Endometrial microvascular endothelial cells (primary cell): ENCODE results near the gene HES6. TPM values are rescaled to one million over a fixed set of nuclear protein-coding genes. Genes with fewer than 3 reads are reported as not detected.

Source experiments
- in situ Hi-C: cut with HindIII; loops from 2 replicates; pipeline ENCODE4 v1.10.0; 2017; ENCODE audit warnings: low sequenced_read_pairs, low pct_unique_long_range_greater_than_20kb; ENCODE audit errors: inconsistent ontology term
- total RNA-seq: library from RNA; depleted of rRNA; stranded (reverse); fragments of >200 nt; gene quantifications from one replicate; pipeline ENCODE4 v1.2.3, GENCODE V29; 2015; ENCODE audit errors: inconsistent ontology term

The HES6 gene
- total RNA-seq: 1.1 TPM

- in situ Hi-C loops: no loop called here
Observed at GRCh38 chr2:238239863-238240756, at the start of gene HES6. HES6 (minus strand) TSS chr2:238240038; CDS start chr2:238239905, 133 bp downstream.

- in situ Hi-C loops: no loop called here
Observed at GRCh38 chr2:238289574-238289973, 49.7 kb upstream of the HES6 start.

GRCh38 chr2:238288650-238289573 lies 49.1 kb upstream of the HES6 start:
- in situ Hi-C loops: no loop called here

GRCh38 chr2:238287737-238288649 lies 48.2 kb upstream of the HES6 start, which contains the start of gene PER2:
PER2 (minus strand) TSS chr2:238288610; CDS start chr2:238277936, 10,674 bp downstream.
- in situ Hi-C loops: no loop called here

- in situ Hi-C loops: no loop called here
Observed at GRCh38 chr2:238286987-238287736, 47.3 kb upstream of the HES6 start.

DNA sequence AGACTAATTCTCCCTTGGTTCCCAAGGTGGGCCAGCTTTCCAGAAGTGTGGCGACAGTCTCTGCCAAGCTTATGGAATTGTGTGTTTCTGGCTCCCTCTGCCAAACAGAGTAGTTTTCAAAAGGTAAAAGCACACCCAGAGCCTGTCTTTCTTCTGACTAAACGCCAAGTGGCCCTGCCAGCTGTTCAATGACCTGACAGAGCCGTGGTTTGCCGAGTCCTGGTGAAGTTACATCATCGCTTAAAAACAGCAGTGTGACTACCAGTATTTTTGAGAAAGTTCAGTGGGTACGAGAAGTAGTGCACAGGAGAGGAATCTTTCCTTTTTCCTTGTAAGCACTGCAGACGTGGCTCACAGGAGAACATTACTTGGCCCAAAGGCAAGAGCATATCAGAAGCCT lies 46.7 kb upstream of the HES6 start:
- in situ Hi-C loops: no loop called here

- in situ Hi-C loops: no loop called here
Observed at GRCh38 chr2:238286095-238286494, 46.3 kb upstream of the HES6 start.

GRCh38 chr2:238285653-238286082 lies 45.8 kb upstream of the HES6 start:
- in situ Hi-C loops: no loop called here

- in situ Hi-C loops: no loop called here
Observed at GRCh38 chr2:238284802-238285515, 45.1 kb upstream of the HES6 start.

DNA sequence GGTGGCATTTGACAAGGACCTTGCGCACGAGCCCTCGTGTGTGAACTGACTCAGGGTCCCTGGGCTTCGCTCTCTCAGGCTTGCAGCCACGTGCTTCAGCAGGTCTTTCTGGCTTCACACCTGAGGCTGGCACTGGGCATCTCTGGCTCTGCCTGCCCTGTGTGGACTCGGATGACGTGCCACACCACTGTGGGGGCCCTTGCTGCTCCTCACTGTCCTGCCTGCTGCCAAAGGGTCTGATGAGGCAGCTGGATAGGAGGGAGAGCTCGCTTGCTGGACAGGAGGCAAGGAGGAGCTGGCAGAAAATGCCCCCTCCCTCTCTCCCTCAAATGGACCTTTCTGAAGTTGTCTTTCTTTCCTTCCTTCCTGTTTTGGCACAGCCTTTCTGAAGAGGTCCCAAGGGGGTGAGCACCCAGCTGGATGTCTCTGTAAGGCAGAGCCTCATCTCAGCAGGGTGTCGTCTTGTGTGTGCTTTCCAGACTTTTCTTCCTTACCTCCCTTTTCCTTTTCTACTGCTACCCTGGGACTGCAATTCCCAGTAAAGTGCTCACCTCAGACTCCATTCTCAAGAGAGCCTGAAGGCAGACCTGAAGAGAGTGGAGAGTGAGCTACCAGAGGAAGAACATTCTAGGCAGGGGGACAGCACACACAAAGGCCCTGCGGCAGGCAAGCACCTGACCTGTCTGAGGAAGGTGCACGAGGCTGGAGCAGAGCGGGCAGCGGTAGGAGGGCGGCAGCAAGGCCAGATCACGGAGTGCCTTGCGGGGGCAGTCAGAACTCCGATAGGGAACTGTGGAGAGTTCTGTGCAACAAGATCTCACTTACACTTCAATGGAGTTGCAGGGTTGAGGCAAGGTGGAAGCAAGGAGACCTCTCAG lies 43.3 kb upstream of the HES6 start:
- in situ Hi-C loops: no loop called here

GRCh38 chr2:238281826-238282480 lies 42.1 kb upstream of the HES6 start:
- in situ Hi-C loops: no loop called here

GRCh38 chr2:238280083-238280825 lies 40.4 kb upstream of the HES6 start:
- in situ Hi-C loops: no loop called here

DNA sequence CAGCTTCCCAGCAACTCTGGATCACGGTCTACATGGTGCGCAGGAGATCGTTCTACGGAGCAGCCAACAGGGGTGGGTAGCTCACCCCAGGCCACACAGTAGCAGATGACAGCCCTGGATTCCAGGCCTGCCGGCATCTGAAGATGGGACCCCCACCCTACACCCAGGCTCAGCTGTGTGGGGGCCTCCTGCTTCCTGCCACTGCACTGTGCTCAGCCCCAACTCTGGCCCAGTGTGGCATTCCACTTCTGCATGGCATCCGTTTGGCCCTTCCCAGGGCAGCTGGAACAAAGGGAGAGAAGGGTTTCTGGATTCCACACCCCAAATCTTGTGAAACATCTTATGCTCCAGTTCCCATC lies 39.5 kb upstream of the HES6 start:
- in situ Hi-C loops: no loop called here

- in situ Hi-C loops: no loop called here
Observed at GRCh38 chr2:238278626-238279323, 38.9 kb upstream of the HES6 start.

- in situ Hi-C loops: no loop called here
Observed at GRCh38 chr2:238277695-238278094, 37.9 kb upstream of the HES6 start.
